H1 (cell line): ENCODE measurements around the gene KRAS.

Source experiments
- CTCF ChIP-seq, 3 experiments: IDR thresholded peaks; 1 replicate in 2 of 3; 2 replicates in 1 of 3; pipeline versions ENCODE4 v1.5.1 to v1.6.1; 2011; ENCODE audit warnings: low read length in 3 of 3, mild to moderate bottlenecking in 3 of 3, inconsistent platforms in 2 of 3, low read depth in 1 of 3, moderate library complexity in 1 of 3; ENCODE audit not compliant: insufficient read depth in 1 of 3; ENCODE audit errors: control extremely low read depth in 1 of 3
- JUN ChIP-seq: IDR thresholded peaks from 2 replicates; pipeline ENCODE4 v1.6.1; 2011; ENCODE audit warnings: low read depth, mild to moderate bottlenecking, improper control_type of control experiment, low read length
- PHF8 ChIP-seq: fragments of 200-600 bp; sonication (generic); conservative IDR thresholded peaks from 2 replicates; pipeline ENCODE4 v1.7.1; 2012; ENCODE audit warnings: low read depth, mild to moderate bottlenecking, inconsistent platforms, low read length, moderate library complexity
- POLR2A ChIP-seq, 2 experiments: IDR thresholded peaks; 1 replicate in 1 of 2; 2 replicates in 1 of 2; pipeline ENCODE4 v1.6.1; 2011; ENCODE audit warnings: low read depth in 2 of 2, low read length in 2 of 2, mild to moderate bottlenecking in 2 of 2; ENCODE audit errors: control extremely low read depth in 1 of 2
- SUZ12 ChIP-seq: fragments of 200-600 bp; sonication (generic); IDR thresholded peaks from 2 replicates; pipeline ENCODE4 v1.6.1; 2012; ENCODE audit warnings: mild to moderate bottlenecking, inconsistent platforms, low read length, moderate library complexity, mixed read lengths
- TAF1 ChIP-seq: IDR thresholded peaks from 2 replicates; pipeline ENCODE4 v1.6.1; 2011; ENCODE audit warnings: mild to moderate bottlenecking, low read depth, low read length

GRCh38 chr12:25190793-25191192 is 59.9 kb downstream of the KRAS start:
- TF ChIP-seq TAF1, result no peak
- TF ChIP-seq CTCF (IDR thresholded peaks at IDR 0.05; ENCODE audit: control extremely low read depth in 1 of 3, insufficient read depth in 1 of 3, low read depth in 1 of 3, low read length in 3 of 3), result no peak
- TF ChIP-seq JUN, result no peak
- TF ChIP-seq POLR2A (IDR thresholded peaks at IDR 0.05; ENCODE audit: control extremely low read depth in 1 of 2, low read depth in 2 of 2, low read length in 2 of 2), result no peak
- no peak for TF ChIP-seq PHF8
- TF ChIP-seq SUZ12, result no peak
